HCT116 (cell line): ENCODE measurements around the gene MARK1. TPM values are rescaled to one million over a fixed set of nuclear protein-coding genes. Genes with fewer than 3 reads are reported as not detected.

ENCODE experiments used
- ATAC-seq: fragments of 200-7000 bp; cut with Tn5 transposase; 2 replicates; pipeline ENCODE4 v1.9.1; 2020; ENCODE audit warnings: mild to moderate bottlenecking, moderate library complexity
- BruUV-seq: library from RNA; stranded (reverse); fragments of 400-500 nt; replicated peaks from 2 replicates; lab custom pipeline; 2021; lab: Mats Ljungman, UMichigan
- CTCF ChIA-PET: fragments of 300-600 bp; sonication (Branson Sonifier 250); formaldehyde crosslinking; loops from one replicate; lab custom pipeline; 2021; ENCODE audit warnings: antibody characterized with exemption; lab: Charles Lee
- POLR2A ChIA-PET: fragments of 300-600, 350-600 bp; sonication (Branson Sonifier 250); formaldehyde crosslinking; loops from one replicate; lab custom pipeline; 2021; ENCODE audit warnings: antibody characterized with exemption; lab: Charles Lee
- RAD21 ChIA-PET, 2 experiments: fragments of 300-600 bp; sonication (Branson Sonifier 250); formaldehyde crosslinking; loops; one replicate each; lab custom pipeline; 2023; ENCODE audit warnings: low total read pairs in 2 of 2; ENCODE audit not compliant: uncharacterized antibody in 2 of 2, unreplicated experiment in 2 of 2, low non-redundant PET in 1 of 2; lab: Charles Lee
- DNase-seq: peaks from one replicate; pipeline ENCODE4 v3.0.0-alpha.2; 2010; ENCODE audit warnings: low read depth, low spot score
- H2AFZ ChIP-seq: fragments of 200-600 bp; shearing (Covaris generic), sonication (generic); 2 replicates; pipeline ENCODE4 v1.6.1; 2017; ENCODE audit warnings: low read depth, mixed run types, mixed read lengths, antibody characterized with exemption, low read length; ENCODE audit not compliant: poor library complexity, severe bottlenecking
- H3K27ac ChIP-seq: 2 replicates; pipeline ENCODE4 v1.5.1; 2012; ENCODE audit warnings: low read depth, low read length
- H3K27me3 ChIP-seq: fragments of 200-600 bp; sonication (generic); 2 replicates; pipeline ENCODE4 v1.6.1; 2016; ENCODE audit warnings: mixed run types, low read length, mixed read lengths; ENCODE audit not compliant: insufficient read depth
- H3K36me3 ChIP-seq, 2 experiments: fragments of 200-500 bp in 1 of 2; fragments of 200-600 bp in 1 of 2; sonication (Bioruptor generic) in 1 of 2; sonication (generic) in 1 of 2; 2 replicates each; pipeline versions ENCODE4 v1.5.1 to v1.6.1; 2014 to 2016; ENCODE audit warnings: low read length in 2 of 2, inconsistent platforms in 1 of 2, mixed read lengths in 1 of 2, mixed run types in 1 of 2; ENCODE audit not compliant: insufficient read depth in 2 of 2, control insufficient read depth in 1 of 2
- H3K4me1 ChIP-seq, 2 experiments: fragments of 200-600 bp in 1 of 2; sonication (generic) in 1 of 2; 2 replicates each; pipeline versions ENCODE4 v1.5.1 to v1.6.1; 2012 to 2017; ENCODE audit warnings: low read length in 2 of 2, inconsistent platforms in 1 of 2, mild to moderate bottlenecking in 1 of 2, mixed read lengths in 1 of 2, mixed run types in 1 of 2, moderate library complexity in 1 of 2; ENCODE audit not compliant: insufficient read depth in 2 of 2, control insufficient read depth in 1 of 2
- H3K4me2 ChIP-seq: fragments of 200-600 bp; sonication (generic); 2 replicates; pipeline ENCODE4 v1.6.1; 2017; ENCODE audit warnings: mixed run types, low read length, mixed read lengths
- H3K4me3 ChIP-seq, 2 experiments: fragments of 200-600 bp in 1 of 2; sonication (generic) in 1 of 2; replicated peaks in 1 of 2; 2 replicates each; pipeline ENCODE4 v1.5.1; 2011 to 2016; ENCODE audit warnings: low read length in 2 of 2, control low read depth in 1 of 2, low read depth in 1 of 2, mild to moderate bottlenecking in 1 of 2, mixed read lengths in 1 of 2, mixed run types in 1 of 2
- H3K79me2 ChIP-seq: fragments of 200-600 bp; sonication (generic); 2 replicates; pipeline ENCODE4 v1.6.1; 2017; ENCODE audit warnings: mild to moderate bottlenecking, mixed run types, low read length, moderate library complexity, mixed read lengths; ENCODE audit not compliant: insufficient read depth
- H3K9ac ChIP-seq: fragments of 200-600 bp; sonication (generic); 2 replicates; pipeline ENCODE4 v1.6.1; 2016; ENCODE audit warnings: low read length, mixed read lengths
- H3K9me2 ChIP-seq: fragments of 200-600 bp; sonication (generic), shearing (Covaris generic); 2 replicates; pipeline ENCODE4 v1.6.1; 2017; ENCODE audit warnings: mixed run types, mild to moderate bottlenecking, moderate library complexity; ENCODE audit not compliant: insufficient read depth
- H3K9me3 ChIP-seq, 2 experiments: fragments of 200-500 bp in 1 of 2; fragments of 200-600 bp in 1 of 2; sonication (Bioruptor generic) in 1 of 2; sonication (generic) in 1 of 2; 2 replicates each; pipeline ENCODE4 v1.6.1; 2014 to 2017; ENCODE audit warnings: low read length in 2 of 2, mixed read lengths in 2 of 2, inconsistent platforms in 1 of 2, low read depth in 1 of 2, mild to moderate bottlenecking in 1 of 2, mixed run types in 1 of 2, moderate library complexity in 1 of 2; ENCODE audit not compliant: control insufficient read depth in 1 of 2, insufficient read depth in 1 of 2
- H4K20me1 ChIP-seq: fragments of 200-600 bp; sonication (generic), shearing (Covaris generic); 2 replicates; pipeline ENCODE4 v1.6.1; 2017; ENCODE audit warnings: mixed run types, mild to moderate bottlenecking, moderate library complexity; ENCODE audit not compliant: insufficient read depth
- ATF3 ChIP-seq: IDR thresholded peaks from 2 replicates; pipeline ENCODE4 v1.6.1; 2012
- CBX3 ChIP-seq: IDR thresholded peaks from 2 replicates; pipeline ENCODE4 v1.6.1; 2012; ENCODE audit warnings: low read depth
- EGR1 ChIP-seq: IDR thresholded peaks from 2 replicates; pipeline ENCODE4 v1.6.1; 2012; ENCODE audit warnings: low read depth
- ELF1 ChIP-seq: IDR thresholded peaks from 2 replicates; pipeline ENCODE4 v1.6.1; 2012; ENCODE audit warnings: low read depth, borderline replicate concordance
- EZH2 ChIP-seq: fragments of 200-600 bp; sonication (generic); IDR thresholded peaks from 2 replicates; pipeline ENCODE4 v1.6.1; 2017; ENCODE audit warnings: antibody characterized with exemption, mixed run types
- EZH2phosphoT487 ChIP-seq: fragments of 200-600 bp; IDR thresholded peaks from 2 replicates; pipeline ENCODE4 v1.6.1; 2018; ENCODE audit warnings: antibody characterized with exemption, borderline replicate concordance
- FOSL1 ChIP-seq: IDR thresholded peaks from 2 replicates; pipeline ENCODE4 v1.6.1; 2012; ENCODE audit warnings: low read depth
- JUND ChIP-seq: IDR thresholded peaks from 2 replicates; pipeline ENCODE4 v1.6.1; 2012
- POLR2A ChIP-seq: IDR thresholded peaks from 2 replicates; pipeline ENCODE4 v1.7.0; 2011; ENCODE audit warnings: borderline replicate concordance; ENCODE audit not compliant: insufficient read depth, insufficient read length; ENCODE audit errors: extremely low read depth
- POLR2AphosphoS5 ChIP-seq: IDR thresholded peaks from 2 replicates; pipeline ENCODE4 v1.6.1; 2011; ENCODE audit warnings: mild to moderate bottlenecking, low read depth, low read length, moderate library complexity
- RAD21 ChIP-seq: IDR thresholded peaks from 2 replicates; pipeline ENCODE4 v1.6.1; 2012; ENCODE audit warnings: low read depth, mild to moderate bottlenecking
- REST ChIP-seq: IDR thresholded peaks from 2 replicates; pipeline ENCODE4 v1.6.1; 2012; ENCODE audit warnings: low read depth
- SP1 ChIP-seq: IDR thresholded peaks from 2 replicates; pipeline ENCODE4 v1.6.1; 2012; ENCODE audit warnings: low read depth
- SRF ChIP-seq: IDR thresholded peaks from 2 replicates; pipeline ENCODE4 v1.6.1; 2012; ENCODE audit warnings: low read depth
- ZFX ChIP-seq: fragments of 450-650 bp; IDR thresholded peaks from 2 replicates; pipeline ENCODE4 v1.6.1; 2017
- ZNF274 ChIP-seq: fragments of 200-500 bp; sonication (Bioruptor generic); IDR thresholded peaks from 2 replicates; pipeline ENCODE4 v1.6.1; 2014; ENCODE audit warnings: mild to moderate bottlenecking, low read depth, low read length, inconsistent platforms
- intact Hi-C: fragments of 100-400 bp; cut with micrococcal nuclease; formaldehyde crosslinking; loops from 2 replicates; pipeline ENCODE4 v1.10.0; 2022
- total RNA-seq: library from RNA; stranded (reverse); gene quantifications from one replicate; pipeline ENCODE4 v1.2.1, GENCODE V29; 2021; ENCODE audit not compliant: unreplicated experiment
- TF ChIP-seq, protein P1 (sequence below), 3 experiments: fragments of 200-600 bp in 1 of 3; sonication (generic) in 1 of 3; IDR thresholded peaks in 2 of 3; conservative IDR thresholded peaks in 1 of 3; 2 replicates each; pipeline ENCODE4 v1.5.1; 2012 to 2017; ENCODE audit warnings: low read depth in 2 of 3, low read length in 2 of 3, antibody characterized with exemption in 1 of 3, borderline replicate concordance in 1 of 3, control low read depth in 1 of 3, mild to moderate bottlenecking in 1 of 3, mixed read lengths in 1 of 3, mixed run types in 1 of 3, moderate library complexity in 1 of 3; ENCODE audit not compliant: insufficient read depth in 1 of 3

Gene MARK1
- total RNA-seq, 1 experiment from 2014 or later: 3.6 TPM

- peaks cover 0 to 6% of the 10 kb centered on the region in 2 experiments; a peak in 2 of 4 replicates for H3K36me3 ChIP-seq
- ATAC-seq (no peak), DNase-seq (no peak)
- ChIA-PET CTCF (no interaction called here), RAD21 (no interaction called here), POLR2A (interaction anchor here (0.7 kb wide), 1 partner anchor 58 kb away, joined by 3 read pairs; no protein-coding TSS in a partner anchor)
- BruUV-seq: no TSS peak
- H3K27me3 ChIP-seq: no peaks in the 10 kb centered on the region
- no peak overlapping the region for H3K9ac ChIP-seq
- TF ChIP-seq, protein P1, sequence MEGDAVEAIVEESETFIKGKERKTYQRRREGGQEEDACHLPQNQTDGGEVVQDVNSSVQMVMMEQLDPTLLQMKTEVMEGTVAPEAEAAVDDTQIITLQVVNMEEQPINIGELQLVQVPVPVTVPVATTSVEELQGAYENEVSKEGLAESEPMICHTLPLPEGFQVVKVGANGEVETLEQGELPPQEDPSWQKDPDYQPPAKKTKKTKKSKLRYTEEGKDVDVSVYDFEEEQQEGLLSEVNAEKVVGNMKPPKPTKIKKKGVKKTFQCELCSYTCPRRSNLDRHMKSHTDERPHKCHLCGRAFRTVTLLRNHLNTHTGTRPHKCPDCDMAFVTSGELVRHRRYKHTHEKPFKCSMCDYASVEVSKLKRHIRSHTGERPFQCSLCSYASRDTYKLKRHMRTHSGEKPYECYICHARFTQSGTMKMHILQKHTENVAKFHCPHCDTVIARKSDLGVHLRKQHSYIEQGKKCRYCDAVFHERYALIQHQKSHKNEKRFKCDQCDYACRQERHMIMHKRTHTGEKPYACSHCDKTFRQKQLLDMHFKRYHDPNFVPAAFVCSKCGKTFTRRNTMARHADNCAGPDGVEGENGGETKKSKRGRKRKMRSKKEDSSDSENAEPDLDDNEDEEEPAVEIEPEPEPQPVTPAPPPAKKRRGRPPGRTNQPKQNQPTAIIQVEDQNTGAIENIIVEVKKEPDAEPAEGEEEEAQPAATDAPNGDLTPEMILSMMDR (IDR thresholded peaks at IDR 0.05 in 2 of 3, conservative IDR thresholded peaks at IDR 0.05 in 1 of 3; ENCODE audit: borderline replicate concordance in 1 of 3, insufficient read depth in 1 of 3, low read depth in 2 of 3, low read length in 2 of 3): no peak
- no peak for TF ChIP-seq ELF1
- no peak for TF ChIP-seq EZH2phosphoT487
- TF ChIP-seq ATF3: no peak
- no peak for TF ChIP-seq SP1
- no peak for TF ChIP-seq ZFX
- TF ChIP-seq ZNF274: no peak
- no peak for TF ChIP-seq CBX3
- TF ChIP-seq JUND: no peak
- TF ChIP-seq FOSL1: no peak
- TF ChIP-seq POLR2A: no peak
- no peak for TF ChIP-seq EGR1
- no peak for TF ChIP-seq RAD21
- no peak for TF ChIP-seq REST
- TF ChIP-seq POLR2AphosphoS5: no peak
- TF ChIP-seq SRF: no peak
- TF ChIP-seq EZH2: no peak
- intact Hi-C loops: no loop called here
- H2AFZ ChIP-seq: no peak overlapping the region
- H3K79me2 ChIP-seq: no peaks in the 10 kb centered on the region
- H3K4me1 ChIP-seq: peaks cover 0 to 13% of the 10 kb centered on the region in 2 experiments; a peak in 2 of 4 replicates
- no peak overlapping the region for H3K4me3 ChIP-seq
- no peaks in the 10 kb centered on the region for H3K9me2 ChIP-seq
- H3K4me2 ChIP-seq: no peak overlapping the region
- H3K27ac ChIP-seq: no peak overlapping the region
- H3K9me3 ChIP-seq: no peaks in the 10 kb centered on the region
- no peaks in the 10 kb centered on the region for H4K20me1 ChIP-seq
These were observed 167.0 kb downstream of the MARK1 start for GRCh38 chr1:220694866-220695382.
